Panc1 (cell line): ENCODE data around the gene GNG5. TPM values are rescaled to one million over a fixed set of nuclear protein-coding genes. Genes with fewer than 3 reads are reported as not detected.

Experiments used
- ATAC-seq: fragments of 200-7000 bp; cut with Tn5 transposase; 2 replicates; pipeline ENCODE4 v1.9.1; 2020; ENCODE audit warnings: mild to moderate bottlenecking, moderate library complexity
- BruUV-seq: library from RNA; stranded (reverse); fragments of 400-500 nt; replicated peaks from 2 replicates; lab custom pipeline; 2021; lab: Mats Ljungman, UMichigan
- CTCF ChIA-PET: fragments of 300-600 bp; sonication (Branson Sonifier 250); formaldehyde crosslinking; loops from one replicate; lab custom pipeline; 2022; ENCODE audit warnings: antibody characterized with exemption; lab: Charles Lee
- POLR2A ChIA-PET: fragments of 300-600 bp; sonication (Branson Sonifier 250); formaldehyde crosslinking; loops from one replicate; lab custom pipeline; 2022; ENCODE audit warnings: antibody characterized with exemption; lab: Charles Lee
- DNase-seq: peaks from one replicate; pipeline ENCODE4 v3.0.0-alpha.2; 2010; ENCODE audit warnings: low read depth, low spot score
- H3K27ac ChIP-seq: 2 replicates; pipeline ENCODE4 v1.5.1; 2011; ENCODE audit warnings: mild to moderate bottlenecking, low read length, inconsistent platforms
- H3K27me3 ChIP-seq: fragments of 200-500 bp; sonication (Bioruptor generic); 2 replicates; pipeline ENCODE4 v1.6.0; 2014; ENCODE audit warnings: low read length, inconsistent platforms; ENCODE audit not compliant: control insufficient read depth, insufficient read depth
- H3K36me3 ChIP-seq: fragments of 200-500 bp; sonication (Bioruptor generic); 2 replicates; pipeline ENCODE4 v1.5.1; 2014; ENCODE audit warnings: inconsistent platforms, mild to moderate bottlenecking, low read length, moderate library complexity; ENCODE audit not compliant: control insufficient read depth, insufficient read depth
- H3K4me1 ChIP-seq: 2 replicates; pipeline ENCODE4 v1.5.1; 2011; ENCODE audit warnings: inconsistent platforms, mild to moderate bottlenecking, low read length, moderate library complexity; ENCODE audit not compliant: control insufficient read depth, insufficient read depth
- H3K4me3 ChIP-seq, 2 experiments: 2 replicates each; pipeline ENCODE4 v1.5.1; 2011 to 2012; ENCODE audit warnings: low read depth in 2 of 2, low read length in 2 of 2, mild to moderate bottlenecking in 2 of 2, inconsistent platforms in 1 of 2, moderate library complexity in 1 of 2
- H3K9me3 ChIP-seq: fragments of 200-500 bp; sonication (Bioruptor generic); 2 replicates; pipeline ENCODE4 v1.5.1; 2014; ENCODE audit warnings: low read depth, mild to moderate bottlenecking, inconsistent platforms, low read length, moderate library complexity; ENCODE audit not compliant: control insufficient read depth, insufficient read depth
- POLR2AphosphoS5 ChIP-seq: IDR thresholded peaks from 2 replicates; pipeline ENCODE4 v1.6.1; 2012; ENCODE audit warnings: mild to moderate bottlenecking, low read depth, low read length, moderate library complexity
- SIN3A ChIP-seq: IDR thresholded peaks from 2 replicates; pipeline ENCODE4 v1.6.1; 2012; ENCODE audit warnings: low read depth, mild to moderate bottlenecking, low read length, moderate library complexity, borderline replicate concordance; ENCODE audit not compliant: insufficient read depth
- TCF7L2 ChIP-seq: IDR thresholded peaks from 2 replicates; pipeline ENCODE4 v1.6.1; 2011; ENCODE audit warnings: mild to moderate bottlenecking, low read depth, low read length, inconsistent platforms
- in situ Hi-C: cut with HindIII; loops from 2 replicates; pipeline ENCODE4 v1.10.0; 2016; ENCODE audit warnings: low sequenced_read_pairs, low pct_unique_long_range_greater_than_20kb
- intact Hi-C: fragments of 100-400 bp; cut with micrococcal nuclease; formaldehyde crosslinking; loops from one replicate; pipeline ENCODE4 v1.10.0; 2022; ENCODE audit not compliant: unreplicated experiment
- total RNA-seq: library from RNA; stranded (reverse); gene quantifications from one replicate; pipeline ENCODE4 v1.2.1, GENCODE V29; 2021; ENCODE audit not compliant: unreplicated experiment
- TF ChIP-seq, protein P1 (sequence below): fragments of 450-650 bp; IDR thresholded peaks from 2 replicates; pipeline ENCODE4 v1.5.1; 2017; ENCODE audit warnings: mild to moderate bottlenecking
- TF ChIP-seq, protein P2 (sequence below), 2 experiments: IDR thresholded peaks; 2 replicates each; pipeline ENCODE4 v1.6.1; 2011 to 2012; ENCODE audit warnings: low read depth in 2 of 2, control low read depth in 1 of 2, low read length in 1 of 2, mild to moderate bottlenecking in 1 of 2, moderate library complexity in 1 of 2; ENCODE audit not compliant: insufficient read depth in 1 of 2

Gene GNG5
- total RNA-seq, 1 experiment from 2014 or later, result 283 TPM

DNA sequence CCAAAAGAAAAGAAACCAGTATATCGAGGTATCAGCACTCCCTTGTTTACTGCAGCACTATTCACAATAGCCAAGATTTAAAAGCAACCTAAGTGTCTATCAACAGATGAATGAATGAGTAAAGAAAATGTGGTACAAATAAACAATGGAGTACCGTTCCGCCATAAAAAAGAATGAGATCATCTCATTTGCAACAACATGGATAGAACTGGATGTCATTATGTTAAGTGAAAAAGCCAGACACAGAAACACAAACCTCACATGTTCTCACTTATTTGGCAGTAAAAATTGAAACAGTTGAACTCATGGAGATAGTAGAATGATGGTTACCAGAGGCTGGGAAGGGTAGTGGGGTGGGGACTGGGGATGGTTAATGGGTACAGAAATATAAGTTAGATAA is 4.3 kb upstream of the GNG5 start:
- Histone ChIP-seq H3K36me3 (no peaks in the 10 kb centered on the region), H3K27ac (no peak overlapping the region), H3K9me3 (peaks cover 4% of the 10 kb centered on the region; the same call in 1 of the 2 replicates), H3K4me1 (peaks cover 4% of the 10 kb centered on the region; the same call in 1 of the 2 replicates), H3K27me3 (no peaks in the 10 kb centered on the region), H3K4me3 (no peak overlapping the region)
- ChIA-PET CTCF (no interaction called here), POLR2A (interaction anchor here (1.1 kb wide), 1 partner anchor 64 kb away, joined by 3 read pairs; the partner anchor contains the start of gene CTBS)
- no TSS peak for BruUV-seq
- TF ChIP-seq, protein P1, sequence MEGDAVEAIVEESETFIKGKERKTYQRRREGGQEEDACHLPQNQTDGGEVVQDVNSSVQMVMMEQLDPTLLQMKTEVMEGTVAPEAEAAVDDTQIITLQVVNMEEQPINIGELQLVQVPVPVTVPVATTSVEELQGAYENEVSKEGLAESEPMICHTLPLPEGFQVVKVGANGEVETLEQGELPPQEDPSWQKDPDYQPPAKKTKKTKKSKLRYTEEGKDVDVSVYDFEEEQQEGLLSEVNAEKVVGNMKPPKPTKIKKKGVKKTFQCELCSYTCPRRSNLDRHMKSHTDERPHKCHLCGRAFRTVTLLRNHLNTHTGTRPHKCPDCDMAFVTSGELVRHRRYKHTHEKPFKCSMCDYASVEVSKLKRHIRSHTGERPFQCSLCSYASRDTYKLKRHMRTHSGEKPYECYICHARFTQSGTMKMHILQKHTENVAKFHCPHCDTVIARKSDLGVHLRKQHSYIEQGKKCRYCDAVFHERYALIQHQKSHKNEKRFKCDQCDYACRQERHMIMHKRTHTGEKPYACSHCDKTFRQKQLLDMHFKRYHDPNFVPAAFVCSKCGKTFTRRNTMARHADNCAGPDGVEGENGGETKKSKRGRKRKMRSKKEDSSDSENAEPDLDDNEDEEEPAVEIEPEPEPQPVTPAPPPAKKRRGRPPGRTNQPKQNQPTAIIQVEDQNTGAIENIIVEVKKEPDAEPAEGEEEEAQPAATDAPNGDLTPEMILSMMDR, result no peak
- TF ChIP-seq TCF7L2, result no peak
- no peak for TF ChIP-seq POLR2AphosphoS5
- TF ChIP-seq SIN3A, result no peak
- no peak for ATAC-seq
- in situ Hi-C loops, result no loop called here
- intact Hi-C loops, result no loop called here
- no peak for DNase-seq

DNA sequence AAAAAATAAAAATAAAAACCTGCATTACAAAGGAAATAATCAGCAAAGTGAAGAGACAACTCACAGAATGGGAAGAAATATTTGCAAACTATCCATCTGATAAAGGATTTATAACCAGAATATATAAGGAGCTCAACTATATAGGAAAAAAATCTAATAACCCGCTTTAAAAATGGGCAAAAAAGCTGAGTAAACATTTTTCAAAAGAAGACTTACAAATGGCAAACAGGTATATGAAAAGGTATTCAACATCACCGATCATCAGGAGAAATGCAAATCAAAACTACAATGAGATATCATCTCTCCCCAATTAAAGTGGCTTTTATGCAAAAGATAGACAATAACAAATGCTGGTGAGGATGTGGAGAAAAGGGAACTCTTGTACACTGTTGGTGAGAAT is 3.8 kb upstream of the GNG5 start:
- in situ Hi-C loops, result no loop called here
- peaks cover 4% of the 10 kb centered on the region; the same call in 1 of the 2 replicates for H3K9me3 ChIP-seq
- TF ChIP-seq POLR2AphosphoS5, result no peak
- TF ChIP-seq, protein P1, result no peak
- TF ChIP-seq, protein P2, sequence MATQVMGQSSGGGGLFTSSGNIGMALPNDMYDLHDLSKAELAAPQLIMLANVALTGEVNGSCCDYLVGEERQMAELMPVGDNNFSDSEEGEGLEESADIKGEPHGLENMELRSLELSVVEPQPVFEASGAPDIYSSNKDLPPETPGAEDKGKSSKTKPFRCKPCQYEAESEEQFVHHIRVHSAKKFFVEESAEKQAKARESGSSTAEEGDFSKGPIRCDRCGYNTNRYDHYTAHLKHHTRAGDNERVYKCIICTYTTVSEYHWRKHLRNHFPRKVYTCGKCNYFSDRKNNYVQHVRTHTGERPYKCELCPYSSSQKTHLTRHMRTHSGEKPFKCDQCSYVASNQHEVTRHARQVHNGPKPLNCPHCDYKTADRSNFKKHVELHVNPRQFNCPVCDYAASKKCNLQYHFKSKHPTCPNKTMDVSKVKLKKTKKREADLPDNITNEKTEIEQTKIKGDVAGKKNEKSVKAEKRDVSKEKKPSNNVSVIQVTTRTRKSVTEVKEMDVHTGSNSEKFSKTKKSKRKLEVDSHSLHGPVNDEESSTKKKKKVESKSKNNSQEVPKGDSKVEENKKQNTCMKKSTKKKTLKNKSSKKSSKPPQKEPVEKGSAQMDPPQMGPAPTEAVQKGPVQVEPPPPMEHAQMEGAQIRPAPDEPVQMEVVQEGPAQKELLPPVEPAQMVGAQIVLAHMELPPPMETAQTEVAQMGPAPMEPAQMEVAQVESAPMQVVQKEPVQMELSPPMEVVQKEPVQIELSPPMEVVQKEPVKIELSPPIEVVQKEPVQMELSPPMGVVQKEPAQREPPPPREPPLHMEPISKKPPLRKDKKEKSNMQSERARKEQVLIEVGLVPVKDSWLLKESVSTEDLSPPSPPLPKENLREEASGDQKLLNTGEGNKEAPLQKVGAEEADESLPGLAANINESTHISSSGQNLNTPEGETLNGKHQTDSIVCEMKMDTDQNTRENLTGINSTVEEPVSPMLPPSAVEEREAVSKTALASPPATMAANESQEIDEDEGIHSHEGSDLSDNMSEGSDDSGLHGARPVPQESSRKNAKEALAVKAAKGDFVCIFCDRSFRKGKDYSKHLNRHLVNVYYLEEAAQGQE (IDR thresholded peaks at IDR 0.05; ENCODE audit: insufficient read depth in 1 of 2, low read depth in 2 of 2, low read length in 1 of 2), result no peak
- no peak for TF ChIP-seq SIN3A
- TF ChIP-seq TCF7L2, result no peak
- ATAC-seq (no peak), DNase-seq (no peak)
- no peaks in the 10 kb centered on the region for H3K27me3 ChIP-seq
- ChIA-PET CTCF (no interaction called here), POLR2A (interaction anchor here (1.1 kb wide), 1 partner anchor 64 kb away, joined by 3 read pairs; the partner anchor contains the start of gene CTBS)
- peaks cover 3% of the 10 kb centered on the region; the same call in 1 of the 2 replicates for H3K36me3 ChIP-seq
- H3K4me1 ChIP-seq, result peaks cover 4% of the 10 kb centered on the region; the same call in 1 of the 2 replicates
- no peak overlapping the region for H3K27ac ChIP-seq
- intact Hi-C loops, result no loop called here
- BruUV-seq, result no TSS peak
- no peak overlapping the region for H3K4me3 ChIP-seq
